ENCODE measurements around the gene VAMP5. TPM values are rescaled to one million over a fixed set of nuclear protein-coding genes. Genes with fewer than 3 reads are reported as not detected.

The VAMP5 gene
- total and polyA plus RNA-seq, 9 of the 15 experiments (the other 6 are each of a cell fraction or from before 2014, with no cell fraction given), result 0.54 to 1.9 (median 1.5) TPM; not detected in 2

DNA sequence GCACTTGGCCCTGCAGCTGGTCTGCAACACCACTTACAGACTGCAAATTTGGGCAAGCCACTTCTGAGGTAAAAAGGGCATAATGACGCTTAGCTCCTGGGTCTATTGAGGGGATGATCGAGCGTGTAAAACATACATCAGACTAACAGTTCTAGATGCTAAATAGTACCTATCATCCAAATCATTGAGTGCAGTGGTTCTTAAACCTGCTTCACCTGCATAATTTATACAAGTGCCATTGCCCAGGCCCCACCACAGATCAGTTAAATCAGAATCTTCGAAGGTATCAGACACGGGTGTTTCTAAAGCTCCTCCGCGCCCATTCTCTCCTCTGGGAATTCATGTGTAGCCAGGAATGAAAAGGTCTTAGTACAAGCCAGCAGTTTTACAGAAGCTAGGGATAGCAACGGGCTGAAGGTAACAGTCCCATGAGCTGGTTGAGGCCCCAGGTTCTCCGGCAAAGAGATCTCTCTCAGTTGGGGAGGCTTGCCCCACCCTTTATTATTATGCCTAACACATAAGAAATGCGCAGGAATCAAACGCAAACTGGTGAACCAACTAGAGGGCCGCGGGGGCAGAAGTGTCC is 10.6 kb downstream of the VAMP5 start:
- CTCF ChIA-PET (ENCODE audit: low intra/inter-chr PET ratio), result no interaction called here
- DNase-seq (ENCODE audit: extremely low read depth in 1 of 4, low spot score in 3 of 4) (no peak), FAIRE-seq (no peak), ATAC-seq (peak; percentile 2; the same call in 2 of the 3 replicates)
- TSS peak; percentile 94 for BruUV-seq (replicated peaks)
- Histone ChIP-seq H3K9ac (ENCODE audit: insufficient read depth in 1 of 2, low read depth in 2 of 2, low read length in 2 of 2) (peak overlapping the region; percentile 79 to 91), H3K27ac (ENCODE audit: extremely low read depth, low read depth, low read length) (peak overlapping the region; percentile 74), H3K36me3 (ENCODE audit: control insufficient read depth, insufficient read depth, low read length) (peaks cover 25% of the 10 kb centered on the region; the same call in 2 of the 3 replicates), H3K4me3 (peak overlapping the region; percentile 62), H3K9me3 (replicated peaks; ENCODE audit: control insufficient read depth, insufficient read depth, low read depth, low read length) (no peaks in the 10 kb centered on the region), H3K79me2 (ENCODE audit: control insufficient read depth, insufficient read depth, low read length) (peaks cover 28% of the 10 kb centered on the region), H3K9me1 (ENCODE audit: control insufficient read depth, insufficient read depth, low read length) (no peaks in the 10 kb centered on the region), H2AFZ (ENCODE audit: low read depth, low read length) (peak overlapping the region; percentile 88), H3K4me2 (ENCODE audit: insufficient read depth, low read length) (peak overlapping the region; percentile 86), H4K20me1 (replicated peaks; ENCODE audit: control insufficient read depth, insufficient read depth, low read length) (no peaks in the 10 kb centered on the region), H3K27me3 (ENCODE audit: control insufficient read depth in 2 of 2, insufficient read depth in 2 of 2, low read length in 2 of 2) (no peaks in the 10 kb centered on the region), H3K4me1 (replicated peaks in 1 of 2; ENCODE audit: control insufficient read depth in 2 of 2, insufficient read depth in 2 of 2, low read length in 2 of 2) (peaks cover 6 to 26% of the 10 kb centered on the region in 2 experiments)
- intact Hi-C loops (cut with micrococcal nuclease), result no loop called here
- 7% methylated on average over 13 of the region's 13 CpGs for WGBS (ENCODE audit: insufficient coverage, low coverage, missing lambda C conversion rate)
- in situ Hi-C loops (cut with MboI), result no loop called here
- POLR2A ChIA-PET, result interaction anchor here (0.6 to 4.4 kb wide), 19 partner anchors 7 to 267 kb away, joined by 3 to 31 read pairs (median 5); partner anchors contain the start of genes C2orf68, ELMOD3, MAT2A and RETSAT
- TF ChIP-seq ADNP (tag; IDR thresholded peaks at IDR 0.05) (no peak), SP2 (IDR thresholded peaks at IDR 0.05; ENCODE audit: extremely low read depth, low read depth, low read length, poor library complexity, severe bottlenecking) (no peak), ZNF445 (CRISPR knock-in tag; IDR thresholded peaks at IDR 0.05; ENCODE audit: low read depth) (no peak), RB1 (IDR thresholded peaks at IDR 0.05; ENCODE audit: low read depth) (no peak), NFRKB (IDR thresholded peaks at IDR 0.05; ENCODE audit: low read depth) (no peak), BRD4 (IDR thresholded peaks at IDR 0.05) (0 out of 2 replicates have a peak, but pooled peaks have one; percentile 33), ARID2 (IDR thresholded peaks at IDR 0.05) (no peak), ZBTB7A (IDR thresholded peaks at IDR 0.05; ENCODE audit: borderline replicate concordance, control insufficient read depth, low read depth, low read length) (no peak), IFI16 (CRISPR knock-in tag; IDR thresholded peaks at IDR 0.05) (no peak), TRIM24 (IDR thresholded peaks at IDR 0.05) (no peak), ARID1B (IDR thresholded peaks at IDR 0.05) (no peak)
- TF ChIP-seq, protein P1, sequence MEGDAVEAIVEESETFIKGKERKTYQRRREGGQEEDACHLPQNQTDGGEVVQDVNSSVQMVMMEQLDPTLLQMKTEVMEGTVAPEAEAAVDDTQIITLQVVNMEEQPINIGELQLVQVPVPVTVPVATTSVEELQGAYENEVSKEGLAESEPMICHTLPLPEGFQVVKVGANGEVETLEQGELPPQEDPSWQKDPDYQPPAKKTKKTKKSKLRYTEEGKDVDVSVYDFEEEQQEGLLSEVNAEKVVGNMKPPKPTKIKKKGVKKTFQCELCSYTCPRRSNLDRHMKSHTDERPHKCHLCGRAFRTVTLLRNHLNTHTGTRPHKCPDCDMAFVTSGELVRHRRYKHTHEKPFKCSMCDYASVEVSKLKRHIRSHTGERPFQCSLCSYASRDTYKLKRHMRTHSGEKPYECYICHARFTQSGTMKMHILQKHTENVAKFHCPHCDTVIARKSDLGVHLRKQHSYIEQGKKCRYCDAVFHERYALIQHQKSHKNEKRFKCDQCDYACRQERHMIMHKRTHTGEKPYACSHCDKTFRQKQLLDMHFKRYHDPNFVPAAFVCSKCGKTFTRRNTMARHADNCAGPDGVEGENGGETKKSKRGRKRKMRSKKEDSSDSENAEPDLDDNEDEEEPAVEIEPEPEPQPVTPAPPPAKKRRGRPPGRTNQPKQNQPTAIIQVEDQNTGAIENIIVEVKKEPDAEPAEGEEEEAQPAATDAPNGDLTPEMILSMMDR (IDR thresholded peaks at IDR 0.05 in 2 of 3, conservative IDR thresholded peaks at IDR 0.05 in 1 of 3; ENCODE audit: insufficient read depth in 2 of 3, low read depth in 1 of 3, low read length in 3 of 3), result 0 out of 6 replicates have a peak, but pooled peaks of 1 of the 3 experiments have one; percentile 1
- TF ChIP-seq, protein P2, sequence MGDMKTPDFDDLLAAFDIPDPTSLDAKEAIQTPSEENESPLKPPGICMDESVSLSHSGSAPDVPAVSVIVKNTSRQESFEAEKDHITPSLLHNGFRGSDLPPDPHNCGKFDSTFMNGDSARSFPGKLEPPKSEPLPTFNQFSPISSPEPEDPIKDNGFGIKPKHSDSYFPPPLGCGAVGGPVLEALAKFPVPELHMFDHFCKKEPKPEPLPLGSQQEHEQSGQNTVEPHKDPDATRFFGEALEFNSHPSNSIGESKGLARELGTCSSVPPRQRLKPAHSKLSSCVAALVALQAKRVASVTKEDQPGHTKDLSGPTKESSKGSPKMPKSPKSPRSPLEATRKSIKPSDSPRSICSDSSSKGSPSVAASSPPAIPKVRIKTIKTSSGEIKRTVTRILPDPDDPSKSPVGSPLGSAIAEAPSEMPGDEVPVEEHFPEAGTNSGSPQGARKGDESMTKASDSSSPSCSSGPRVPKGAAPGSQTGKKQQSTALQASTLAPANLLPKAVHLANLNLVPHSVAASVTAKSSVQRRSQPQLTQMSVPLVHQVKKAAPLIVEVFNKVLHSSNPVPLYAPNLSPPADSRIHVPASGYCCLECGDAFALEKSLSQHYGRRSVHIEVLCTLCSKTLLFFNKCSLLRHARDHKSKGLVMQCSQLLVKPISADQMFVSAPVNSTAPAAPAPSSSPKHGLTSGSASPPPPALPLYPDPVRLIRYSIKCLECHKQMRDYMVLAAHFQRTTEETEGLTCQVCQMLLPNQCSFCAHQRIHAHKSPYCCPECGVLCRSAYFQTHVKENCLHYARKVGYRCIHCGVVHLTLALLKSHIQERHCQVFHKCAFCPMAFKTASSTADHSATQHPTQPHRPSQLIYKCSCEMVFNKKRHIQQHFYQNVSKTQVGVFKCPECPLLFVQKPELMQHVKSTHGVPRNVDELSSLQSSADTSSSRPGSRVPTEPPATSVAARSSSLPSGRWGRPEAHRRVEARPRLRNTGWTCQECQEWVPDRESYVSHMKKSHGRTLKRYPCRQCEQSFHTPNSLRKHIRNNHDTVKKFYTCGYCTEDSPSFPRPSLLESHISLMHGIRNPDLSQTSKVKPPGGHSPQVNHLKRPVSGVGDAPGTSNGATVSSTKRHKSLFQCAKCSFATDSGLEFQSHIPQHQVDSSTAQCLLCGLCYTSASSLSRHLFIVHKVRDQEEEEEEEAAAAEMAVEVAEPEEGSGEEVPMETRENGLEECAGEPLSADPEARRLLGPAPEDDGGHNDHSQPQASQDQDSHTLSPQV (IDR thresholded peaks at IDR 0.05), result 0 out of 2 replicates have a peak, but pooled peaks have one; percentile 10
- TF ChIP-seq, protein P3, sequence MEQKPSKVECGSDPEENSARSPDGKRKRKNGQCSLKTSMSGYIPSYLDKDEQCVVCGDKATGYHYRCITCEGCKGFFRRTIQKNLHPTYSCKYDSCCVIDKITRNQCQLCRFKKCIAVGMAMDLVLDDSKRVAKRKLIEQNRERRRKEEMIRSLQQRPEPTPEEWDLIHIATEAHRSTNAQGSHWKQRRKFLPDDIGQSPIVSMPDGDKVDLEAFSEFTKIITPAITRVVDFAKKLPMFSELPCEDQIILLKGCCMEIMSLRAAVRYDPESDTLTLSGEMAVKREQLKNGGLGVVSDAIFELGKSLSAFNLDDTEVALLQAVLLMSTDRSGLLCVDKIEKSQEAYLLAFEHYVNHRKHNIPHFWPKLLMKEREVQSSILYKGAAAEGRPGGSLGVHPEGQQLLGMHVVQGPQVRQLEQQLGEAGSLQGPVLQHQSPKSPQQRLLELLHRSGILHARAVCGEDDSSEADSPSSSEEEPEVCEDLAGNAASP (IDR thresholded peaks at IDR 0.05), result no peak

Measured in K562 (cell line).